SK-N-SH (cell line): ENCODE results near the gene IDH2. TPM values are rescaled to one million over a fixed set of nuclear protein-coding genes. Genes with fewer than 3 reads are reported as not detected.

ENCODE experiments used
- CTCF ChIA-PET: fragments of 300-600, 350-600 bp; formaldehyde crosslinking; extraction: SDS; loops from one replicate; lab custom pipeline; 2021; lab: Yijun Ruan, JAX
- POLR2A ChIA-PET: fragments of 350-600 bp; sonication (Branson Sonifier 250); formaldehyde crosslinking; extraction: SDS; loops from one replicate; lab custom pipeline; 2020; ENCODE audit warnings: antibody characterized with exemption, inconsistent platforms; lab: Yijun Ruan, JAX
- DNase-seq: peaks from one replicate; pipeline ENCODE4 v3.0.0; 2012
- H2AFZ ChIP-seq: fragments of 200-600 bp; sonication (generic); 2 replicates; pipeline ENCODE4 v1.8.1; 2016; ENCODE audit warnings: antibody characterized with exemption, mild to moderate bottlenecking, low read depth
- H3F3A ChIP-seq: fragments of 200-600 bp; sonication (generic); replicated peaks from 2 replicates; pipeline ENCODE3; 2016; ENCODE audit warnings: antibody characterized with exemption, mild to moderate bottlenecking; ENCODE audit not compliant: insufficient read depth
- H3K27ac ChIP-seq, 2 experiments: fragments of 200-500 bp in 1 of 2; fragments of 200-600 bp in 1 of 2; sonication (Bioruptor generic) in 1 of 2; sonication (generic), shearing (Covaris generic) in 1 of 2; 2 replicates each; pipeline versions ENCODE4 v1.5.1 to v1.6.1; 2014 to 2016; ENCODE audit warnings: low read depth in 2 of 2, inconsistent platforms in 1 of 2, low read length in 1 of 2, mild to moderate bottlenecking in 1 of 2, mixed read lengths in 1 of 2
- H3K27me3 ChIP-seq: fragments of 200-600 bp; sonication (generic), shearing (Covaris generic); 2 replicates; pipeline ENCODE4 v1.6.1; 2016; ENCODE audit warnings: mixed run types; ENCODE audit not compliant: insufficient read depth
- H3K36me3 ChIP-seq, 2 experiments: fragments of 200-500 bp in 1 of 2; fragments of 200-600 bp in 1 of 2; sonication (Bioruptor generic) in 1 of 2; sonication (generic) in 1 of 2; replicated peaks in 1 of 2; 2 replicates each; pipeline versions ENCODE3 to v1.5.1; 2014 to 2016; ENCODE audit warnings: low read length in 1 of 2, mild to moderate bottlenecking in 1 of 2; ENCODE audit not compliant: insufficient read depth in 2 of 2, control insufficient read depth in 1 of 2
- H3K4me1 ChIP-seq, 2 experiments: fragments of 200-500 bp in 1 of 2; fragments of 200-600 bp in 1 of 2; sonication (Bioruptor generic) in 1 of 2; sonication (generic), shearing (Covaris generic) in 1 of 2; 2 replicates each; pipeline versions ENCODE4 v1.5.1 to v1.6.1; 2014 to 2016; ENCODE audit warnings: low read depth in 1 of 2, low read length in 1 of 2, mixed run types in 1 of 2; ENCODE audit not compliant: insufficient read depth in 2 of 2, control insufficient read depth in 1 of 2
- H3K4me2 ChIP-seq: fragments of 200-600 bp; sonication (generic), shearing (Covaris generic); 2 replicates; pipeline ENCODE4 v1.6.1; 2017; ENCODE audit warnings: mixed run types
- H3K4me3 ChIP-seq, 2 experiments: fragments of 200-500 bp in 1 of 2; fragments of 200-600 bp in 1 of 2; sonication (Bioruptor generic) in 1 of 2; sonication (generic), shearing (Covaris generic) in 1 of 2; 2 replicates each; pipeline versions ENCODE4 v1.5.1 to v1.8.1; 2014 to 2016; ENCODE audit warnings: low read depth in 2 of 2, inconsistent platforms in 1 of 2, low read length in 1 of 2, mild to moderate bottlenecking in 1 of 2, mixed read lengths in 1 of 2, moderate library complexity in 1 of 2
- H3K79me2 ChIP-seq: fragments of 200-600 bp; sonication (generic); 2 replicates; pipeline ENCODE4 v1.8.1; 2017; ENCODE audit warnings: mild to moderate bottlenecking; ENCODE audit not compliant: insufficient read depth
- H3K9ac ChIP-seq: fragments of 200-600 bp; sonication (generic); 2 replicates; pipeline ENCODE4 v1.6.1; 2017; ENCODE audit warnings: mixed run types
- H3K9me2 ChIP-seq: fragments of 200-600 bp; sonication (generic); 2 replicates; pipeline ENCODE4 v1.6.1; 2017; ENCODE audit warnings: mixed run types
- H3K9me3 ChIP-seq: fragments of 200-600 bp; sonication (generic); 2 replicates; pipeline ENCODE4 v1.6.1; 2017; ENCODE audit warnings: mixed run types, mild to moderate bottlenecking, moderate library complexity
- H4K20me1 ChIP-seq: fragments of 200-600 bp; sonication (generic); 2 replicates; pipeline ENCODE4 v1.6.1; 2017; ENCODE audit warnings: mild to moderate bottlenecking, mixed run types; ENCODE audit not compliant: insufficient read depth
- CHD2 ChIP-seq: fragments of 150-350 bp; IDR thresholded peaks from 2 replicates; pipeline ENCODE4 v1.6.1; 2018; ENCODE audit warnings: low read length; ENCODE audit not compliant: partially characterized antibody
- ELF1 ChIP-seq: IDR thresholded peaks from 2 replicates; pipeline ENCODE4 v1.4.0; 2012
- EP300 ChIP-seq, 2 experiments: IDR thresholded peaks; 2 replicates each; pipeline versions ENCODE4 v1.4.0 to v1.6.1; 2012; ENCODE audit warnings: borderline replicate concordance in 1 of 2, low read depth in 1 of 2, low read length in 1 of 2
- FOXJ3 ChIP-seq: sonication (generic); formaldehyde crosslinking; IDR thresholded peaks from 2 replicates; pipeline ENCODE4 v1.5.1; 2020; ENCODE audit warnings: mild to moderate bottlenecking, missing genetic modification reagents
- FOXM1 ChIP-seq: IDR thresholded peaks from 2 replicates; pipeline ENCODE4 v1.4.0; 2012; ENCODE audit warnings: low read depth, mild to moderate bottlenecking
- GATA2 ChIP-seq: sonication (generic); formaldehyde crosslinking; IDR thresholded peaks from 2 replicates; pipeline ENCODE4 v1.5.0; 2020; ENCODE audit warnings: mild to moderate bottlenecking, missing genetic modification reagents
- JUND ChIP-seq: IDR thresholded peaks from 2 replicates; pipeline ENCODE4 v1.4.0; 2012
- MEF2A ChIP-seq: IDR thresholded peaks from 2 replicates; pipeline ENCODE4 v1.4.0; 2012; ENCODE audit warnings: low read depth, borderline replicate concordance
- NRF1 ChIP-seq: IDR thresholded peaks from 2 replicates; pipeline ENCODE4 v1.6.1; 2012; ENCODE audit warnings: low read depth, mild to moderate bottlenecking, low read length
- POLR2AphosphoS5 ChIP-seq: IDR thresholded peaks from 2 replicates; pipeline ENCODE4 v1.6.1; 2012; ENCODE audit warnings: low read depth, low read length
- RFX5 ChIP-seq: IDR thresholded peaks from 2 replicates; pipeline ENCODE4 v1.6.1; 2012; ENCODE audit warnings: mild to moderate bottlenecking, improper control_type of control experiment, low read length
- SIN3A ChIP-seq: IDR thresholded peaks from 2 replicates; pipeline ENCODE4 v1.6.1; 2012; ENCODE audit warnings: low read depth, mild to moderate bottlenecking, low read length, moderate library complexity, borderline replicate concordance
- TAF1 ChIP-seq: IDR thresholded peaks from 2 replicates; pipeline ENCODE4 v1.6.1; 2012; ENCODE audit warnings: low read depth, mild to moderate bottlenecking, low read length, moderate library complexity, borderline replicate concordance
- TEAD4 ChIP-seq: IDR thresholded peaks from 2 replicates; pipeline ENCODE4 v1.4.0; 2012; ENCODE audit warnings: mild to moderate bottlenecking, borderline replicate concordance; ENCODE audit not compliant: insufficient read depth
- YY1 ChIP-seq: IDR thresholded peaks from 2 replicates; pipeline ENCODE4 v1.4.0; 2012; ENCODE audit warnings: low read depth, mild to moderate bottlenecking
- WGBS: methylation state at CpG from one replicate; pipeline ENCODE4 v1.1.6; 2017; ENCODE audit warnings: low lambda C conversion rate; 5-methylcytosine and 5-hydroxymethylcytosine counted together
- polyA plus RNA-seq, 3 experiments: library from polyadenylated mRNA; depleted of rRNA; stranded (reverse); fragments of >200 nt; gene quantifications; 2 replicates each; pipeline ENCODE4 v1.2.3, GENCODE V29; 2012
- TF ChIP-seq, protein P1 (sequence below): IDR thresholded peaks from 2 replicates; pipeline ENCODE4 v1.4.0; 2012; ENCODE audit warnings: low read depth
- TF ChIP-seq, protein P2 (sequence below): IDR thresholded peaks from 2 replicates; pipeline ENCODE4 v1.6.1; 2012; ENCODE audit warnings: mild to moderate bottlenecking, low read depth, low read length, moderate library complexity
- TF ChIP-seq, protein P3 (sequence below): IDR thresholded peaks from 2 replicates; pipeline ENCODE4 v1.4.0; 2012; ENCODE audit warnings: low read depth, borderline replicate concordance
- TF ChIP-seq, protein P4 (sequence below): IDR thresholded peaks from 2 replicates; pipeline ENCODE4 v1.4.0; 2012; ENCODE audit warnings: low read depth, borderline replicate concordance

The IDH2 gene
- polyA plus RNA-seq, 1 of the 3 experiments (the other 2 are of a cell fraction): 25.2 TPM

DNA sequence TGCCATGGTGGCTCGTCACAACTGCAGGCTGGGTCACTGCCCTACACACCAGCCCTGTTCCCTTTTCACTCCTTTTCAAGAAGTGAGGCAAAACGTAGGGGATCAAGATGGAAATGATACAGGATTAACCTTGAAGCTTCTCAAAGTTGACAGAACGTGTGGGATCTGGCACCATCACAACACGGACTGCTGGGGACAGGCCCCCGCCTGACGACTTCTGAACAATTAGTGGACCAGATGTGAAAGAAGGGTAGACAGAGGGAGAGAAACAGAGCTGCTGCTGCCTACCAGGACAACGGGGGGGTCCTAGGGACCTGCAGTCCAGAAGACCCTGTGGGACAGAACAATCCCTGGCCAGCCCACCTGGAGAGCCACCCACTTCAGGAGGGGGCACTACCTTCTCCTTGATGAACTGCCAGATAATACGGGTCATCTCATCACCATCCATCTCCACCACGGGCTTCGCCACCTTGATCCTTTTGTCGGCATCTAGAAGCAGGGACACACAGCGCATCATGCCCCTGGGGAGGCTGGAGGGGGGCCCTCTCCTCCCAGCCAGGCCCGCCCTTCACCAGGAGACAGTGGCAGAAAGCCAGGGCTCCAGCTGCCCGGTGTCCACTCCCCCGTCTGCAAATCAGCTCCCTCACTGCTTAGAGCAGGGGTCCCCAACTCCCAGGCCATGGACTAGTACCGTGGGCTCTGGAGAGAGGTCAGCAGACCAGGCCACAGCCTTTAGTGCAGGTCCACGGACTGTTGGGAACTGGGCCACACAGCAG lies 10.9 kb downstream of the IDH2 start:
- H3F3A ChIP-seq: no peaks in the 10 kb centered on the region
- H3K9me2 ChIP-seq: no peaks in the 10 kb centered on the region
- no peak overlapping the region for H3K27ac ChIP-seq
- H3K4me2 ChIP-seq: no peak overlapping the region
- CTCF ChIA-PET: interaction anchor here (1.1 kb wide), 1 partner anchor 15 kb away, joined by 3 read pairs; no protein-coding TSS in a partner anchor
- no peak overlapping the region for H3K9ac ChIP-seq
- no peak overlapping the region for H2AFZ ChIP-seq
- no peaks in the 10 kb centered on the region for H4K20me1 ChIP-seq
- H3K36me3 ChIP-seq: peaks cover 0 to 6% of the 10 kb centered on the region in 2 experiments
- no peaks in the 10 kb centered on the region for H3K9me3 ChIP-seq
- H3K27me3 ChIP-seq: no peaks in the 10 kb centered on the region
- H3K79me2 ChIP-seq: no peaks in the 10 kb centered on the region; the same call in none of the 2 replicates
- no peak overlapping the region for H3K4me3 ChIP-seq
- 69% methylated on average over 11 of the region's 17 CpGs for WGBS
- no peak for DNase-seq
- H3K4me1 ChIP-seq: peaks cover 0 to 3% of the 10 kb centered on the region in 2 experiments; a peak in 2 of 4 replicates
- POLR2A ChIA-PET: no interaction called here
- TF ChIP-seq GATA2 (CRISPR knock-in tag) (no peak), NRF1 (no peak), FOXM1 (no peak), SIN3A (no peak), ELF1 (no peak), RFX5 (no peak), EP300 (IDR thresholded peaks at IDR 0.05; ENCODE audit: borderline replicate concordance in 1 of 2, low read depth in 1 of 2, low read length in 1 of 2) (no peak), MEF2A (no peak), TAF1 (no peak)
- TF ChIP-seq, protein P1, sequence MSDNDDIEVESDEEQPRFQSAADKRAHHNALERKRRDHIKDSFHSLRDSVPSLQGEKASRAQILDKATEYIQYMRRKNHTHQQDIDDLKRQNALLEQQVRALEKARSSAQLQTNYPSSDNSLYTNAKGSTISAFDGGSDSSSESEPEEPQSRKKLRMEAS: no peak
- TF ChIP-seq, protein P2, sequence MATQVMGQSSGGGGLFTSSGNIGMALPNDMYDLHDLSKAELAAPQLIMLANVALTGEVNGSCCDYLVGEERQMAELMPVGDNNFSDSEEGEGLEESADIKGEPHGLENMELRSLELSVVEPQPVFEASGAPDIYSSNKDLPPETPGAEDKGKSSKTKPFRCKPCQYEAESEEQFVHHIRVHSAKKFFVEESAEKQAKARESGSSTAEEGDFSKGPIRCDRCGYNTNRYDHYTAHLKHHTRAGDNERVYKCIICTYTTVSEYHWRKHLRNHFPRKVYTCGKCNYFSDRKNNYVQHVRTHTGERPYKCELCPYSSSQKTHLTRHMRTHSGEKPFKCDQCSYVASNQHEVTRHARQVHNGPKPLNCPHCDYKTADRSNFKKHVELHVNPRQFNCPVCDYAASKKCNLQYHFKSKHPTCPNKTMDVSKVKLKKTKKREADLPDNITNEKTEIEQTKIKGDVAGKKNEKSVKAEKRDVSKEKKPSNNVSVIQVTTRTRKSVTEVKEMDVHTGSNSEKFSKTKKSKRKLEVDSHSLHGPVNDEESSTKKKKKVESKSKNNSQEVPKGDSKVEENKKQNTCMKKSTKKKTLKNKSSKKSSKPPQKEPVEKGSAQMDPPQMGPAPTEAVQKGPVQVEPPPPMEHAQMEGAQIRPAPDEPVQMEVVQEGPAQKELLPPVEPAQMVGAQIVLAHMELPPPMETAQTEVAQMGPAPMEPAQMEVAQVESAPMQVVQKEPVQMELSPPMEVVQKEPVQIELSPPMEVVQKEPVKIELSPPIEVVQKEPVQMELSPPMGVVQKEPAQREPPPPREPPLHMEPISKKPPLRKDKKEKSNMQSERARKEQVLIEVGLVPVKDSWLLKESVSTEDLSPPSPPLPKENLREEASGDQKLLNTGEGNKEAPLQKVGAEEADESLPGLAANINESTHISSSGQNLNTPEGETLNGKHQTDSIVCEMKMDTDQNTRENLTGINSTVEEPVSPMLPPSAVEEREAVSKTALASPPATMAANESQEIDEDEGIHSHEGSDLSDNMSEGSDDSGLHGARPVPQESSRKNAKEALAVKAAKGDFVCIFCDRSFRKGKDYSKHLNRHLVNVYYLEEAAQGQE: no peak
- TF ChIP-seq, all 33 proteins: peak for 0

DNA sequence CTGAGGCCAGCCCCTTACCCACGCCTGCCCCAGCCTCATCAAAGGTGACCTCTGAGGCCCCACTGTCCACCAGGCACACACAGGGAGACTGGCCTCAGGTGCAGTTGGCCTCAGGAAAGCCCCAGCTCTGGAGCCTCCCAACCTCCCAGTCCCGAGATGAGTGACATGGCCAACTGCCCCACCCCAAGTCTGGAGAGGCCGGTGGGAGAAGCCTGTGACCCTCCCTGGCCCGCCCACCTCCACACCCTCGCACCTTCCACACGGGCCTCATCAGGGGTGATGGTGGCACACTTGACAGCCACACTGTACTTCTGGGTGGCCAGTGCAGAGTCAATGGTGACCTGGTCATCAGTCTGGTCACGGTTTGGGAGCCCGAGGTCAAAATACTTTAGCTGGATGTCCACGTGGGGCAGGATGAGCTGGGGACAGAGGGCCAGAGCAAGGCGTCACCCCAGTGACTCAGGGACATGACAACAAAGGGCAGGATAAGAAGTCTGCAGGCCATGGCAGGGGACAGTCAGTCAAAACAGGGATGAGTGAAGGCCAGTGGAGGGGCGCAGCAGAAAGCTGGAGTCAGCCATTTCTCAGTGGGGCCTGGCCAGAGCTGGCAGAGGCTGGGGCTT lies 11.9 kb downstream of the IDH2 start:
- POLR2A ChIA-PET: no interaction called here
- H3K79me2 ChIP-seq: no peaks in the 10 kb centered on the region
- peaks cover 0 to 6% of the 10 kb centered on the region in 2 experiments for H3K36me3 ChIP-seq
- H3K27ac ChIP-seq: no peak overlapping the region
- 97% methylated on average over 6 of the region's 11 CpGs for WGBS
- no peaks in the 10 kb centered on the region for H3F3A ChIP-seq
- no peaks in the 10 kb centered on the region for H4K20me1 ChIP-seq
- H3K27me3 ChIP-seq: no peaks in the 10 kb centered on the region
- no peaks in the 10 kb centered on the region for H3K9me3 ChIP-seq
- H3K9ac ChIP-seq: no peak overlapping the region
- H3K4me3 ChIP-seq: no peak overlapping the region
- H2AFZ ChIP-seq: no peak overlapping the region
- no peak for DNase-seq
- H3K9me2 ChIP-seq: no peaks in the 10 kb centered on the region
- peaks cover 0 to under 1% of the 10 kb centered on the region in 2 experiments; a peak in 2 of 4 replicates for H3K4me1 ChIP-seq
- CTCF ChIA-PET: interaction anchor here (0.7 kb wide), 1 partner anchor 1138 kb away, joined by 4 read pairs; no protein-coding TSS in a partner anchor
- H3K4me2 ChIP-seq: no peak overlapping the region
- TF ChIP-seq, protein P3, sequence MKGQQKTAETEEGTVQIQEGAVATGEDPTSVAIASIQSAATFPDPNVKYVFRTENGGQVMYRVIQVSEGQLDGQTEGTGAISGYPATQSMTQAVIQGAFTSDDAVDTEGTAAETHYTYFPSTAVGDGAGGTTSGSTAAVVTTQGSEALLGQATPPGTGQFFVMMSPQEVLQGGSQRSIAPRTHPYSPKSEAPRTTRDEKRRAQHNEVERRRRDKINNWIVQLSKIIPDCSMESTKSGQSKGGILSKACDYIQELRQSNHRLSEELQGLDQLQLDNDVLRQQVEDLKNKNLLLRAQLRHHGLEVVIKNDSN: no peak
- TF ChIP-seq TEAD4 (no peak), JUND (no peak), POLR2AphosphoS5 (no peak), TAF1 (no peak), YY1 (no peak), FOXJ3 (no peak), FOXM1 (no peak), CHD2 (no peak), EP300 (IDR thresholded peaks at IDR 0.05; ENCODE audit: borderline replicate concordance in 1 of 2, low read depth in 1 of 2, low read length in 1 of 2) (no peak)
- TF ChIP-seq, protein P1: no peak
- TF ChIP-seq, protein P4, sequence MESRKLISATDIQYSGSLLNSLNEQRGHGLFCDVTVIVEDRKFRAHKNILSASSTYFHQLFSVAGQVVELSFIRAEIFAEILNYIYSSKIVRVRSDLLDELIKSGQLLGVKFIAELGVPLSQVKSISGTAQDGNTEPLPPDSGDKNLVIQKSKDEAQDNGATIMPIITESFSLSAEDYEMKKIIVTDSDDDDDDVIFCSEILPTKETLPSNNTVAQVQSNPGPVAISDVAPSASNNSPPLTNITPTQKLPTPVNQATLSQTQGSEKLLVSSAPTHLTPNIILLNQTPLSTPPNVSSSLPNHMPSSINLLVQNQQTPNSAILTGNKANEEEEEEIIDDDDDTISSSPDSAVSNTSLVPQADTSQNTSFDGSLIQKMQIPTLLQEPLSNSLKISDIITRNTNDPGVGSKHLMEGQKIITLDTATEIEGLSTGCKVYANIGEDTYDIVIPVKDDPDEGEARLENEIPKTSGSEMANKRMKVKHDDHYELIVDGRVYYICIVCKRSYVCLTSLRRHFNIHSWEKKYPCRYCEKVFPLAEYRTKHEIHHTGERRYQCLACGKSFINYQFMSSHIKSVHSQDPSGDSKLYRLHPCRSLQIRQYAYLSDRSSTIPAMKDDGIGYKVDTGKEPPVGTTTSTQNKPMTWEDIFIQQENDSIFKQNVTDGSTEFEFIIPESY: no peak
